GM12865 (cell line): ENCODE results near the gene ROBO3.

Experiments
- DNase-seq: peaks from one replicate; pipeline ENCODE4 v3.0.0; 2010; ENCODE audit warnings: low read depth
- H3K4me3 ChIP-seq: 2 replicates; pipeline ENCODE4 v1.5.1; 2011; ENCODE audit warnings: mild to moderate bottlenecking, low read depth, low read length, control low read depth
- CTCF ChIP-seq: IDR thresholded peaks from 2 replicates; pipeline ENCODE4 v1.5.1; 2011; ENCODE audit warnings: low read length, control low read depth, low read depth, inconsistent platforms; ENCODE audit not compliant: insufficient read depth; ENCODE audit errors: missing control alignments

The ROBO3 gene

GRCh38 chr11:124843616-124843910 is 21.7 kb upstream of the ROBO3 start:
- DNase-seq = no peak
- no peak for TF ChIP-seq CTCF
- H3K4me3 ChIP-seq = no peak overlapping the region

- DNase-seq = no peak
- no peak for TF ChIP-seq CTCF
- H3K4me3 ChIP-seq = no peak overlapping the region
These were observed 20.6 kb upstream of the ROBO3 start for GRCh38 chr11:124844664-124845079.

- H3K4me3 ChIP-seq = no peak overlapping the region
- DNase-seq = no peak
- TF ChIP-seq CTCF = no peak
These were observed 19.1 kb upstream of the ROBO3 start for GRCh38 chr11:124846070-124846673.

GRCh38 chr11:124859171-124859570 is 6.1 kb upstream of the ROBO3 start:
- no peak for TF ChIP-seq CTCF
- no peak overlapping the region for H3K4me3 ChIP-seq
- DNase-seq = no peak

GRCh38 chr11:124861670-124862069 is 3.6 kb upstream of the ROBO3 start:
- DNase-seq = no peak
- no peak for TF ChIP-seq CTCF
- H3K4me3 ChIP-seq = no peak overlapping the region

- H3K4me3 ChIP-seq = no peak overlapping the region
- no peak for DNase-seq
- TF ChIP-seq CTCF = no peak
These were observed 2.0 kb upstream of the ROBO3 start for GRCh38 chr11:124863137-124863825.

- no peak for TF ChIP-seq CTCF
- H3K4me3 ChIP-seq = no peak overlapping the region
These were observed 1.4 kb upstream of the ROBO3 start for GRCh38 chr11:124863826-124864165.

More at GRCh38 chr11:124863826-124864165, 1.4 kb upstream of the ROBO3 start:
- no peak for DNase-seq
